HG02588 (cell line): ENCODE measurements around the gene NUP153.
"Not testable (repeated sequence)": the region's sequence is repeated elsewhere in the genome, so short reads cannot be mapped to it uniquely, and the experiment has no call there.

ENCODE experiments used
- ATAC-seq: cut with Tn5 transposase; IDR thresholded peaks from one replicate; pipeline ENCODE4 v1.9.1; 2021; ENCODE audit warnings: mild to moderate bottlenecking, moderate library complexity; ENCODE audit not compliant: unreplicated experiment

Gene NUP153

DNA sequence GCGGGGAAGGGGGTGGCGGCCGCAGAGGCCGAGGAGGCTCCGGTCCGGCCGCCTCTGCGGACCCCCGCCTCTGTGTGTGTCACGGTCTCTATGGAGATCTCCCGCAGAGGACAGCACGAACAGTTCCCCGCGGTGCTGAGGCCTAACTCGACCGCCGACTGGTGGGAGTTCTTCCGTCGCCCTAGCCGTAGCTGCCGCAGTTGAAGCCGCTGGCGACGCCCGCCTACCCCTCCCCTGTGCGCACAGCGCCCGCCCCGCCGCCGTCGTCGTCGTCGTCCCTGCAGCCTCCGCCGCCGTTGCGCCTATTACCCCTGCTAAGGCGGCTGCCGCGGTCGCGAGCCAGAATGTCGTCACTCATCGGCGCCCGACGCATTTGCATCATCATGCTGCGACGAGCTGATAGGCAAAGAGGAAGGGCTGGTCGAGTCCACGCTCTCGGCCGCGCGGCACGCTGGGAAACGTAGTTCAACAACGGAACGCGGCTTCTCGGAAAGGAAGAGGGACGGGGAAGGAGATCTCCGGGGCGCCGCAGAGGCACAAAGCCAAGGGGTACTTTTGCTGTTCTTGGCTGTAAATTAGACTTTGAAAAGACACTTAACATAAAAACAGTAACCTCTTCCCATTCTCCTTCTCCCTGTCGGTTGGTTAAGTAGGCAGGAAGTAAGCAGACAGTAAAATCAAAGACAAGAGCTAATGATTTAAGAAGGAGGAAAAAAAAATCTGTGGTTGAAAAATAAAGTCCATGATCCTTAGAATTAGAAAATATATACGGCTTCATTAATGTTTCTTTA is at the start of gene NUP153:
NUP153 (minus strand) TSS at position 346 of the 791 bp plus-strand sequence. CDS start 538 bp downstream, outside the sequence.
- peak; percentile 67 for ATAC-seq

DNA sequence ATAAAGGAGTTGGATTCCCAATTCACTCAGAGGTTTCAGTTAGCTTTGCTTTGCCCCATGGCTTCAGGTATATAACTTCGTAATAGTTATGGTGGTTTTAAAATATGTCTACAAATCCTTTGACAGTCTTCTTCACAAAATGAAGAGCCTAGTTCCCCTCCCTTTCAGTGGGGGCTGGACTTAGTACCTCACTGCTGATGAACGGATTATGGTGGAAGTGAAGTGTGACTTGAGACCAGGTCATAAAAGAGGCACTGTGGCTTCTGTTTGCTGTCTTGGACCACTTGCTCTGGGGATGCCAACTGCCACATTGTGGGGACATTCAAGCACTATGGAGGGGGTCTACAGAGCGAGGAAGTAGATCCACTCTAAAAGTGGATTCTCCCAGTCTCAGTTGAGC is 47.5 kb upstream of the NUP153 start:
- no peak for ATAC-seq

DNA sequence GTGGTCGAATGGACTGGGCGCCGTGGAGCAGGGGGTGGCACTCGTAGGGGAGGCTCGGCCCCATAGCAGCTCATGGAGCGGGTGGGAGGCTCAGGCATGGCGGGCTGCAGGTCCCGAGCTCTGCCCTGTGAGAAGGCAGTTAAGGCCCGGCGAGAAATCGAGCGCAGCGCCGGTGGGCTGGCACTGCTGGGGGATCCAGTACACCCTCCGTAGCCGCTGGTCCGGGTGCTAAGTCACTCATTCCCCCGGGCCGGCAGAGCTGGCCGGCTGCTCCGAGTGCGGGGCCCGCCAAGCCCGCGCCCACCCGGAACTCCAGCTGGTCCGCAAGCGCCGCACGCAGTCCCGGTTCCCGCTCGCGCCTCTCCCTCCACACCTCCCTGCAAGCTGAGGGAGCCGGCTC is 38.6 kb upstream of the NUP153 start:
- not testable (repeated sequence) for ATAC-seq

- not testable (repeated sequence) for ATAC-seq
Observed at GRCh38 chr6:17744757-17745308, 38.1 kb upstream of the NUP153 start.

DNA sequence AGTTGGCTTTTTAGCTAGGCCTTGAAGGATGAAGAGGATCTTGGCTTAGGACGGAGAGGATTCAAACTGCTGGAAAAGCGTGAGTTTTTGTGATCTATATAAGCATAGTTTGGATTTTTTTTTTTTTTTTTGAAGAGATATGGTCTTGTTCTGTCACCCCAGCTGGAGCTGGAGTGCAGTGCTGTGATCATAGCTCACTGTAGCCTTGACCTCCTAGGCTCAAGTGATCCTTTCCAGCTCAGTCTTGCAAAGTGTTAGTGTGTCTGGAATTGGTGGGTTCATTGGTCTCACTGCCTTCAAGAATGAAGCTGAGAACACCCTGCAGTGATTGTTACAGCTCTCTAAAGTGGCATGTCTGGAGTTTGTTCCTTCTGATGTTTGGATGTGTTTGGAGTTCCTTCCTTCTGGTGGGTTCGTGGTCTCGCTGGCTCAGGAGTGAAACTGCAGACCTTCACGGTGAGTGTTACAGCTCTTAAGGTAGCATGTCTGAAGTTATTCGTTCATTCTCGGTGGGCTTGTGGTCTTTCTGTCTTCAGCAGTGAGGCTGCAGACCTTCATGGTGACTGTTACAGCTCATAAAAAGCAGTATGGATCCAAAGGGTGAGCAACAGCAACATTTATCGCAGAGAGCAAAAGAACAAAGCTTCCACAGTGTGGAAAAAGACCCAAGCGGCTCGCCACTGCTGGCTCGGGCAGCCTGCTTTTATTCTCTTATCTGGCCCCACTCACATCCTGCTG is 37.5 kb upstream of the NUP153 start:
- ATAC-seq = no peak

DNA sequence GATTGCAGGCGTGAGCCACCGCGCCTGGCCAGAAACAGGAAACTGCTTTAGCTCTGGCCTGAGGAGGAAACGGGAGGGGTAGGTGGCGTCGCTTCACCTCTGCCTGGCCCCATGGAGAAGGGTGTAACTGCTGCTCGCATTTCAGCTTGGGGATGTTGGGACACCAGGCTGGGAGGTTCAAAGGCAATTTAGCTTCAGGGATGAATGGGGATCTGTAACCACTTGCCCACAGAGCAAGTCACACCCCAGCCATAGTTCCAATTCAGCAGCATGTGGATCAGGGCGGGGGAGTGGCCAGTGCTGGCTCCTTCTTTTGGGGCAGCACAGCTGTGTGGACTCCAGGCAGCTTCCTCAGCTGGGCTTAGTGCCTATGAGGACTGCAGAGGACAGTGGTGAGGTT is 34.8 kb upstream of the NUP153 start:
- no peak for ATAC-seq

GRCh38 chr6:17740559-17741220 is 34.0 kb upstream of the NUP153 start:
- no peak for ATAC-seq

DNA sequence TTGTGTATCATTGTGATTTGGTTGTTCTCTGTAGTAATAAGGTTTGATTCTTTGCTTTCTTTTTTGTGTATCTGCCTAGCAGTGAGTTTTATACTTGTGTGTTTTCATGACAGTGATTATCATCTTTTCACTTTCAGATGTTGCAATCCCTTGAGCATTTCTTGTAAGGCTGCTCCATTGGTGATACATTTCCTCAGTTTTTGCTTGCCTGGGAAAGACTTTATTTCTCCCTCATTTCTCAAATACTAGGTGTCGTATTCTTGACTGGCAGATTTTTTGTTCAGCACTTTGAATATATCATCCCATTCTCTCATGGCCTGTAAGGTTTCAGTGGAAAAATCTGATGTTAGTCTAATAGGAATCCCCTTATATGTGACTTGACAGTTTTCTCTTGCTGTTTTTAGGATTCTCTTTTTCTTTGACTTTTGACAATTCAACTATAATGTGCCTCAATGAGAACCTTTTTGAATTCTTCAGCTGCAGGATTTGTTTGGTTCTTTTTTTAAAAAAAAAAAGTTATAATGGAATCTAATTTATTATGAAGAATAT is 31.1 kb upstream of the NUP153 start:
- no peak for ATAC-seq

- ATAC-seq = not testable (repeated sequence)
Observed at GRCh38 chr6:17735311-17735710, 28.6 kb upstream of the NUP153 start.

- no peak for ATAC-seq
Observed at GRCh38 chr6:17730078-17730704, 23.5 kb upstream of the NUP153 start.

DNA sequence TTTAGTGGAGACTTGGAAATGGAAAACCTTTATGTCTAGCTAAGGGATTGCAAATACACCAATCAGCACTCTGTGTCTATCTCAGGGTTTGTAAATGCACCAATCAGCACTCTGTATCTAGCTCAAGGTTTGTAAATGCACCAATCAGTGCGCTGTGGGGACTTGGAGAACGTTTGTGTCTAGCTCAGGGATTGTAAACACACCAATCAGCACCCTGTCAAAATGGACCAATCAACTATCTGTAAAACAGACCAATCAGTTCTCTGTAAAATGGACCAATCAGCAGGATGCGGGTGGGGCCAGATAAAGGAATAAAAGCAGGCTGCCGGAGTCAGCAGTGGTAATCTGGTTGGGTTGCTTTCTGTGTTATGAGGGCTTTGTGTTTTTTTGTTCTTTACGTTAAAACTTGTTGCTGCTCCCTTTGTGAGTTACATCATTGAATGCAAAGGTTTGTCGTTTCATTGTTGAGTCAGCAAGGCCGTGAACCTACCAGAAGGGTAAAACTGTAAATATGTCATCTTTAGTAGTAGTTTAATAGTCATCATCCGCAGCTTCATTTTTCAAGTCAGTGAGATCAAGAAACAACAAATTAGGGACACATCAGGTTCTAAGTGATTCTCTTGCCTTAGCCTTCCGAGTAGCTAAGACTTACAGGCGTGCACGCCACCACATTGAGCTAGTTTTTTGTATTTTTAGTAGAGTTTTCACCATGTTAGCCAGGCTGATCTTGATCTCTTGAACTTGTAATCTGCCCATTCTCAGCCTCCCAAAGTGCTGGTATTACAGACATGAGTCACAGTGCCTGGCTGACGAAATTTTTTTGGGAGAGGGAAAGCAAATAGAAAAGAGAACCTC is 22.7 kb upstream of the NUP153 start:
- no peak for ATAC-seq

GRCh38 chr6:17728551-17729222 is 22.0 kb upstream of the NUP153 start:
- no peak for ATAC-seq

GRCh38 chr6:17725083-17725482 is 18.4 kb upstream of the NUP153 start:
- no peak for ATAC-seq

DNA sequence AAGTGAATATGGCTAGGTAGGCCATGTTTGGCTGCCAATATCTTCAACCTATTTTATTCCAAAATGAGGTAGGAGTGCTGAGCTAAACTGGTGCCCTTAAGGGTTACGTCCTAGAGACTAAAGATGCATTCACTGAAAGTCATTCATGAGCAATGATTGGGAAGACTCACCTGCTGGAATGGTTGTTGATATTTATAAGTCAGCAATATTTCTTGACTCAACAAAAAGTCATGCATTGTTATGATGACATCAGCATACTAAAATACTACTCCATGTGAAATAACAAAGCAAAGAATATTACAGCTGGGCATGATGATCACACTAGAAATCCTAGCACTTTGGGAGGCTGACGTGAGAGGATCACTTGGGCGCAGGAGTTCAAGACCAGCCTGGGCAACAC is 17.6 kb upstream of the NUP153 start:
- no peak for ATAC-seq

GRCh38 chr6:17721671-17722070 is 14.9 kb upstream of the NUP153 start:
- no peak for ATAC-seq

DNA sequence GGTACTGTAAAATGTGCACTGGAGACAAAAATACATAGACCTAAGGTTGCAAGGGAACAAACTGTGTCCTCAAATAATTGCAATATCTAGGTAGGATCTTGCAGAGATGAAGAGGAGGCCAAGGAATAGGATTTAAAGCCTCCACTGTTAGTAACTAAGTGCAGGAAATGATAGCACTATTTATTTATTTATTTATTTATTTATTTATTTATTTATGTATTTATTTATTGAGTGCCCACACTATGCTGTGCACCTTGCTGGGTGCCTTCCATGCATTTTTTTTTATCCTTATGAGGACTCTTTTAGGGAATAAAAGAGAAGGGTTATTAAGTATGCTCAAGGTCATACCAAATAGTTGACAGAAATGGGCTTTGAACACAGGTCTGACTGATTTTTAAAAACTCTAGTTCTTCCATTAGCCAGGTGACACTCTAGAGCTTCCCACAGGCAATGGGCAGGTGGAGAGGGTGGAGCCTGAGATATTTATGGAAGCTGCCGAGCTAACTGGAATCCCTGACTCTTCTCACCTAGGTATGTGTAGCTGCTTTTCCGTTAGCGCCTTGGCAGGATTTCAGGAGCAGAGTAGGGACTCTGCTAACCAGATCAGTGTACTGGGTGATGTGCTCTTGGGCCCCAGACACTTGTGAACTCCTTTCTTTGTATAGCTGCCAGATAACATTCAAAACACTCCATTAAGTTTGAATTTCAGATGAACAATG is 12.8 kb upstream of the NUP153 start:
- no peak for ATAC-seq

DNA sequence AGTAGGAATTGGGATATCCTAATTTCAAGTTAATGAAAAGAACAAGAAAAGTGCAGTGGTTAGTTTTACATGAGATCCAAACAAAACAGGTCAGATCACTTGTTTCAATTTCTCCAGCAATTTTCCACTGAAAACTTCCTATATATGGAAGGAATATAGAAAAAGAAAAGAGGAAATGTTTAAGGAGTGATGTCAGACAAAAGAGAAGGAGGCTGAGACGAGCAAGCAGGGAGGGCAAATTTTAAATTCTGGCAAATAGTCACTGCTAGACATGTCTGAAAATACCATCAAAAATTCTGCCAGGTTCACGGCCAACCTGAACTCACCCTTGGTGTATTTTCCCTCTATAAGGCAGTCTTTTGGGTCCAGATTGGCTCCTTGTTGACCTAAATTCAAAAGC is 9.5 kb upstream of the NUP153 start:
- ATAC-seq = no peak
